Measurements from ENCODE around the gene SMIM27. TPM values are rescaled to one million over a fixed set of nuclear protein-coding genes. Genes with fewer than 3 reads are reported as not detected.
"Not testable (repeated sequence)": the region's sequence is repeated elsewhere in the genome, so short reads cannot be mapped to it uniquely, and the experiment has no call there.

The SMIM27 gene
- polyA plus RNA-seq, 4 donors, result 14.1 to 18.8 (median 15.5) TPM

GRCh38 chr9:32596096-32596865 is 44.2 kb downstream of the SMIM27 start:
- no peak for DNase-seq (ENCODE audit: low read depth in 4 of 4, low spot score in 3 of 4)

DNA sequence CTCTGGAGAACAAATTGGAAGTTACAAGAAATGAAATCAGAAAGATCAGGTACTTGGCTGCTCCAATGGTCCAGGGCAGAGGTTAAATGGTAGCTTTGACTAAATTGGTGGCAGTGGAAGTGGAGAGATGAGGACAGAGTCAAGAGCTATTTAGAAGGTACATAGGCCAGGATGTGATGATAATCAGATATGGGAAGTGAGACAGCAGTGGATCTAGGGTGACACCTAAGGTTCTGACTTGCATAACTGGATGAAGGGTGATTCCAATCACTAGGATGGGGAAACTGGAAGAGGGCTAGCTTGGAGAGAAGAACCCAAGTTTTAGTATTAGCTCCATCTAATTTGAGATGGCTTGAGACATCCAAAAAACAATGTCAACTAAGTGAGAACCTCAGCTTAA is 44.8 kb downstream of the SMIM27 start:
- DNase-seq (ENCODE audit: low read depth in 4 of 4, low spot score in 3 of 4), result no peak

- DNase-seq (ENCODE audit: low read depth in 4 of 4, low spot score in 3 of 4), result not testable (repeated sequence)
These were observed 46.9 kb downstream of the SMIM27 start for GRCh38 chr9:32599021-32599420.

Other genes with a start within 250 kb of the SMIM27 start
- 10 to 100 TPM; 46.6 to 59.6 (median 48.0) TPM for gene ACO1, start 167.7 kb upstream of the SMIM27 start, polyA plus RNA-seq (ENCODE audit: insufficient read length in 4 of 4)
- gene RIGI, start 26.1 kb upstream of the SMIM27 start, polyA plus RNA-seq (ENCODE audit: insufficient read length in 4 of 4), result 10 to 100 TPM in 3 of 4 donors, 1 to 10 TPM in 1; 8.8 to 14.9 (median 12.7) TPM
- gene TOPORS, start 259 bp downstream of the SMIM27 start, polyA plus RNA-seq (ENCODE audit: insufficient read length in 4 of 4), result 10 to 100 TPM; 26.6 to 37.1 (median 35.3) TPM
- 10 to 100 TPM; 76.4 to 93.8 (median 83.3) TPM for gene NDUFB6, start 20.8 kb downstream of the SMIM27 start, polyA plus RNA-seq (ENCODE audit: insufficient read length in 4 of 4)
- gene TAF1L, start 83.3 kb downstream of the SMIM27 start, polyA plus RNA-seq (ENCODE audit: insufficient read length in 4 of 4), result under 1 TPM in 3 of 4 donors, not detected in 1; 0.06 to 0.10 (median 0.07) TPM
- under 1 TPM; 0.13 to 0.39 (median 0.26) TPM for gene TMEM215, start 231.2 kb downstream of the SMIM27 start, polyA plus RNA-seq (ENCODE audit: insufficient read length in 4 of 4)